IPS-15b (cell line): ENCODE results near the gene BANK1.

ENCODE experiments used
- H3K27me3 ChIP-seq: one replicate; pipeline ENCODE4 v1.6.1; 2013; ENCODE audit warnings: low read length; ENCODE audit not compliant: control insufficient read depth, insufficient read depth
- H3K36me3 ChIP-seq: one replicate; pipeline ENCODE4 v1.6.1; 2013; ENCODE audit warnings: low read length; ENCODE audit not compliant: control insufficient read depth, insufficient read depth
- H3K4me1 ChIP-seq: one replicate; pipeline ENCODE4 v1.6.1; 2013; ENCODE audit warnings: mild to moderate bottlenecking, low read length; ENCODE audit not compliant: control insufficient read depth, insufficient read depth
- H3K4me3 ChIP-seq: one replicate; pipeline ENCODE4 v1.5.1; 2013; ENCODE audit warnings: low read depth, low read length
- H3K9ac ChIP-seq: one replicate; pipeline ENCODE4 v1.6.1; 2013; ENCODE audit warnings: low read depth, mild to moderate bottlenecking, low read length
- H3K9me3 ChIP-seq: one replicate; pipeline ENCODE4 v1.6.1; 2013; ENCODE audit warnings: mild to moderate bottlenecking, low read length; ENCODE audit not compliant: control insufficient read depth, insufficient read depth

BANK1 gene

GRCh38 chr4:101993002-101993841, 202.7 kb downstream of the BANK1 start:
- Histone ChIP-seq H3K9ac (no peak overlapping the region), H3K36me3 (no peaks in the 10 kb centered on the region), H3K4me3 (no peak overlapping the region), H3K27me3 (no peaks in the 10 kb centered on the region), H3K9me3 (no peaks in the 10 kb centered on the region), H3K4me1 (no peaks in the 10 kb centered on the region)

DNA sequence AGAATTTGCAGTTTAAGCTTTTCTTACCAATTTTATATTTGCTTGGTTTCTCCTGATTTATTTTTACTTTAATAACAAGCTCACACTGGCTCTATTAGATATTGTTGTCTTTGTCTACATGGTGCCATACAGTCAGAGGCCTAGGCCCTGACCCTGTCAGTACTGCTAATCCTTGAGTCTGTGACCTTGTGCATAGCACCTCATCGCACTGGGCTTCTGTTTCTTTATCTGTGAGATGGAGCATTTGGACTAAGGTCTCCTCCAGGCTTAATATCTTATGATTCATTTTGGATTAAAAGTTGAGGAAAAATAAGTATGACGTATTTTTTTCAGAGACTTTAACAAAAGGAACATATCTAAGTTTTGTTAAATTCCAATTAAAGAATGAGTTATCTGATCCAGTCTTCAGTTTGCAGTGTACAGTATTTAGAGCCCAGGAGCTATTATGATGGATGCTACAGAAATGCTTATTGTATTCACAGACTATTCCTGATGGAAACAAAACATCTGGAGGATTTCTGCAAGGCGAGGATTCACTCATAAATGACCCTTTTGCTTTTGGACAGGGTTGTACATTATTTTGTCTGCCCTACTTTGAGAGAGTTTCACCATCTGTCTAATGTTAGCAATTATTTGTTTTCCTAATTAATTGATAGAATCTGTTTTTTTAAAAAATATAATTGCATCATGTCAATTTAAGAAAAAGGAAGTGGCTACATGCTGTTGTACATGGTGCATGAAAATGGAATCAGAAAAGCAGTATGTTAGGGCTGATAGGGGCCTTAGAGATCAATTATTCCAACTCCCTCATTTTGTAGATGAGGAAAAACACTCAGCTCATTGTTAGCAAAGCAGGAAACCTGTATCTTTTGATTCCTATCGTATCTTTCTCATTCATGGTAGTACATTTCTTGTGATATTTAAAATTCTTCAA, 203.6 kb downstream of the BANK1 start:
- Histone ChIP-seq H3K4me1 (no peaks in the 10 kb centered on the region), H3K36me3 (no peaks in the 10 kb centered on the region), H3K4me3 (no peak overlapping the region), H3K27me3 (no peaks in the 10 kb centered on the region), H3K9ac (no peak overlapping the region), H3K9me3 (no peaks in the 10 kb centered on the region)

- no peaks in the 10 kb centered on the region for H3K27me3 ChIP-seq
- no peaks in the 10 kb centered on the region for H3K36me3 ChIP-seq
- no peak overlapping the region for H3K9ac ChIP-seq
- H3K4me3 ChIP-seq: no peak overlapping the region
- H3K4me1 ChIP-seq: no peaks in the 10 kb centered on the region
- H3K9me3 ChIP-seq: no peaks in the 10 kb centered on the region
These were observed 217.5 kb downstream of the BANK1 start for GRCh38 chr4:102007959-102008425.

DNA sequence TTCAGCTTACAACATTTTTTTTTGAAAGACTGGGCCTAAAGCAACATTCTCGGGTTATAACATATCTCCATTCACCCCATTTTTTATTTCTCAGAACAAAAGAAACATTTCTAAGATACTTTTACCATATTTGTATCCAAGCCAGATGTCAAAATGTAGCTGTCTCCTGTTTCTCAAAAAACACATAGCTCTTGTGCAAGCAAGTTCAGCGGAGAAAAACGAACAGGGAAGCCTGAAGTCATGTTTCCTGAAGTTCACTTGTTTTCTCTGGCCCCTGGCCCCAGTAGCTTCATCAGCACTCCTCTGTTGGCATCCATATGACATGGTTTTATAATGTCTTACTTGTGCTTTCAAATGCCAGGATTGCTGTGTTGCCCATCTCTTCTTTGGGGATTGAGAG, 218.2 kb downstream of the BANK1 start:
- Histone ChIP-seq H3K36me3 (no peaks in the 10 kb centered on the region), H3K4me3 (no peak overlapping the region)

GRCh38 chr4:102022343-102022742, 231.8 kb downstream of the BANK1 start:
- Histone ChIP-seq H3K9ac (no peak overlapping the region), H3K4me1 (no peaks in the 10 kb centered on the region), H3K4me3 (no peak overlapping the region), H3K9me3 (no peaks in the 10 kb centered on the region), H3K36me3 (no peaks in the 10 kb centered on the region), H3K27me3 (no peaks in the 10 kb centered on the region)

More for the DNA sequence above, 218.2 kb downstream of the BANK1 start:
- no peaks in the 10 kb centered on the region for H3K27me3 ChIP-seq
- no peaks in the 10 kb centered on the region for H3K9me3 ChIP-seq
- H3K9ac ChIP-seq: no peak overlapping the region
- no peaks in the 10 kb centered on the region for H3K4me1 ChIP-seq

- Histone ChIP-seq H3K4me1 (no peaks in the 10 kb centered on the region), H3K9me3 (no peaks in the 10 kb centered on the region), H3K27me3 (no peaks in the 10 kb centered on the region), H3K9ac (no peak overlapping the region), H3K36me3 (no peaks in the 10 kb centered on the region), H3K4me3 (no peak overlapping the region)
These were observed 237.4 kb downstream of the BANK1 start for GRCh38 chr4:102027961-102028360.

DNA sequence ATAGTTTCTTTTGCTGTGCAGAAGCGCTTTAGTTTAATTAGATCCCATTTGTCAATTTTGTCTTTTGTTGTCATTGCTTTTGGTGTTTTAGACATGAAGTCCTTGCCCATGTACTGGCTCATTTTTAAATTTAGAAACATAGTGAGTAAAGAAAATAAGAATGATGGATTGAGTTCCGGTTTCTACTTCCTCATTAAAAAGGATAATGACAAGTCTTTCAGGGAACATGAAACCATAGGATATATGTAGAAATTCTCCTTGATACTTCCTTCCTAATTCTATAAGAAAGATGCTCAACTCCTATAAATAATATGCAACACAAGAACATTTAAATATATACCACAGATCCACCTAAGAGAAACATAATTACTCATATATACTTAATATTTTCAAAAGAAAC, 240.9 kb downstream of the BANK1 start:
- no peaks in the 10 kb centered on the region for H3K4me1 ChIP-seq
- no peak overlapping the region for H3K9ac ChIP-seq
- no peaks in the 10 kb centered on the region for H3K9me3 ChIP-seq
- H3K36me3 ChIP-seq: no peaks in the 10 kb centered on the region
- no peak overlapping the region for H3K4me3 ChIP-seq
- H3K27me3 ChIP-seq: no peaks in the 10 kb centered on the region

DNA sequence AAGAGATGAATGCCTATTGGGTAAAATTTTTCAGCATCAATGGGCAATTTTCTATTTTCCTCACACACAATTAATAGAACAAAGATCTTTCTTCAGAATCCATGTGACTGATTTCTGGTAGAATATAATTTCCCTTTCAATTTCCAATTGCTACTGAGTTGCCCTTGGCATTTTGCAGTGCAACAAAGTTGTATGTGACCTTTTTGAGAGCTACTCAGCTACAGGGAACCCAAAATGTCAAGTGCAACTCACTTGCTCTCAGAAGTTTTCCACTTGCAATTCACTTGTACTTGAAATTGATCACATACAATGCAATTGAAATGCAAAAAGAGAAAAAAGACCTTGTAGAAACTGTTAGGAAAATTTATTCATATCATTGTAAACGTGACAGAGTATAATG, 245.5 kb downstream of the BANK1 start:
- H3K9ac ChIP-seq: no peak overlapping the region
- no peaks in the 10 kb centered on the region for H3K27me3 ChIP-seq
- no peaks in the 10 kb centered on the region for H3K36me3 ChIP-seq
- H3K4me3 ChIP-seq: no peak overlapping the region
- no peaks in the 10 kb centered on the region for H3K9me3 ChIP-seq
- no peaks in the 10 kb centered on the region for H3K4me1 ChIP-seq

GRCh38 chr4:102036619-102037376, 246.3 kb downstream of the BANK1 start:
- Histone ChIP-seq H3K9ac (no peak overlapping the region), H3K36me3 (no peaks in the 10 kb centered on the region), H3K4me1 (no peaks in the 10 kb centered on the region), H3K27me3 (no peaks in the 10 kb centered on the region), H3K4me3 (no peak overlapping the region), H3K9me3 (no peaks in the 10 kb centered on the region)

DNA sequence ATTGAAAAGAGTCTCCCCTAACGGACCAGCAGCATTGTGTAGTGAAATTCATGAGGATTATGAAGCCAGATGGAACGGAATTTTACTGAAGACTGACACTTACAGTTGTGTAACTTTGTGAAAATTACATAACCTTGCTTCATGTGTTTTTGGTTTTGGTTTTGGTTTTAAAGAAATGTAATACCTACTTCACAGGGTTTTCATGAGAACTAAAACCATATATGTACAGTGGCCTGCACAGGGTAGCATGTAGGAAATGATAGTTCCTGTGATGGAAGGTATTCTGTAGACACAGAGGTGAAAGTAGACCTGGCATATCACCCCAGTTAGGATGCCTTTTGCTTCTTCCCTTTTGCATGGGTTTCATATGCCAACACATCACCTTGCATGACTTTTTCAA, 247.0 kb downstream of the BANK1 start:
- H3K9ac ChIP-seq: no peak overlapping the region
- no peaks in the 10 kb centered on the region for H3K36me3 ChIP-seq
- H3K9me3 ChIP-seq: no peaks in the 10 kb centered on the region
- no peak overlapping the region for H3K4me3 ChIP-seq
- H3K27me3 ChIP-seq: no peaks in the 10 kb centered on the region
- no peaks in the 10 kb centered on the region for H3K4me1 ChIP-seq
